Measurements from ENCODE around the gene RHO.

Gene RHO

GRCh38 chr3:129552287-129553050, 24.0 kb downstream of the RHO start:
- Histone ChIP-seq H3K4me1 (ENCODE audit: insufficient read depth, low read length) (no peaks in the 10 kb centered on the region), H3K9me3 (ENCODE audit: insufficient read depth, low read length, severe bottlenecking) (no peaks in the 10 kb centered on the region), H2AFZ (ENCODE audit: low read depth, low read length) (no peak overlapping the region), H3K27ac (ENCODE audit: low read length) (no peak overlapping the region), H3K9ac (ENCODE audit: low read depth, low read length) (no peak overlapping the region), H3K79me2 (ENCODE audit: insufficient read depth, low read length) (no peaks in the 10 kb centered on the region), H3K27me3 (ENCODE audit: insufficient read depth, low read length, poor library complexity) (no peaks in the 10 kb centered on the region), H3K4me2 (ENCODE audit: insufficient read depth, low read length) (no peak overlapping the region), H3K36me3 (ENCODE audit: insufficient read depth, low read length) (peaks cover 27% of the 10 kb centered on the region), H3K4me3 (ENCODE audit: low read depth in 1 of 2, low read length in 2 of 2) (no peak overlapping the region), H4K20me1 (ENCODE audit: insufficient read depth, low read length) (no peaks in the 10 kb centered on the region)
- no peak for DNase-seq
- peak; percentile 11; the same call in 2 of the 3 replicates for ATAC-seq (ENCODE audit: insufficient read depth, low read depth)
- TF ChIP-seq EZH2 (IDR thresholded peaks at IDR 0.05; ENCODE audit: borderline replicate concordance, low read depth, low read length, severe bottlenecking) (no peak), CTCF (IDR thresholded peaks at IDR 0.05; ENCODE audit: borderline replicate concordance, extremely low read depth, low read length, poor library complexity, severe bottlenecking) (no peak)

- H2AFZ ChIP-seq (ENCODE audit: low read depth, low read length): no peak overlapping the region
- H3K4me1 ChIP-seq (ENCODE audit: insufficient read depth, low read length): no peaks in the 10 kb centered on the region
- no peak for TF ChIP-seq EZH2 (IDR thresholded peaks at IDR 0.05; ENCODE audit: borderline replicate concordance, low read depth, low read length, severe bottlenecking)
- no peak for TF ChIP-seq CTCF (IDR thresholded peaks at IDR 0.05; ENCODE audit: borderline replicate concordance, extremely low read depth, low read length, poor library complexity, severe bottlenecking)
- DNase-seq (no peak), ATAC-seq (ENCODE audit: insufficient read depth, low read depth) (peak; percentile 13; the same call in 2 of the 3 replicates)
- H4K20me1 ChIP-seq (ENCODE audit: insufficient read depth, low read length): no peaks in the 10 kb centered on the region
- H3K27ac ChIP-seq (ENCODE audit: low read length): no peak overlapping the region
- H3K4me2 ChIP-seq (ENCODE audit: insufficient read depth, low read length): no peak overlapping the region
- H3K79me2 ChIP-seq (ENCODE audit: insufficient read depth, low read length): no peaks in the 10 kb centered on the region
- H3K4me3 ChIP-seq (ENCODE audit: low read depth in 1 of 2, low read length in 2 of 2): no peak overlapping the region
- H3K9ac ChIP-seq (ENCODE audit: low read depth, low read length): no peak overlapping the region
- peaks cover 34% of the 10 kb centered on the region for H3K36me3 ChIP-seq (ENCODE audit: insufficient read depth, low read length)
- no peaks in the 10 kb centered on the region for H3K27me3 ChIP-seq (ENCODE audit: insufficient read depth, low read length, poor library complexity)
- H3K9me3 ChIP-seq (ENCODE audit: insufficient read depth, low read length, severe bottlenecking): no peaks in the 10 kb centered on the region
These were observed 24.7 kb downstream of the RHO start for GRCh38 chr3:129553171-129553570.

- Histone ChIP-seq H3K4me2 (ENCODE audit: insufficient read depth, low read length) (no peak overlapping the region), H3K79me2 (ENCODE audit: insufficient read depth, low read length) (no peaks in the 10 kb centered on the region), H3K4me1 (ENCODE audit: insufficient read depth, low read length) (no peaks in the 10 kb centered on the region), H3K27ac (ENCODE audit: low read length) (no peak overlapping the region), H3K27me3 (ENCODE audit: insufficient read depth, low read length, poor library complexity) (no peaks in the 10 kb centered on the region), H3K9me3 (ENCODE audit: insufficient read depth, low read length, severe bottlenecking) (no peaks in the 10 kb centered on the region), H3K4me3 (ENCODE audit: low read depth in 1 of 2, low read length in 2 of 2) (no peak overlapping the region), H4K20me1 (ENCODE audit: insufficient read depth, low read length) (no peaks in the 10 kb centered on the region), H2AFZ (ENCODE audit: low read depth, low read length) (no peak overlapping the region), H3K9ac (ENCODE audit: low read depth, low read length) (no peak overlapping the region), H3K36me3 (ENCODE audit: insufficient read depth, low read length) (peaks cover 40% of the 10 kb centered on the region)
- TF ChIP-seq CTCF (IDR thresholded peaks at IDR 0.05; ENCODE audit: borderline replicate concordance, extremely low read depth, low read length, poor library complexity, severe bottlenecking): no peak
- TF ChIP-seq EZH2 (IDR thresholded peaks at IDR 0.05; ENCODE audit: borderline replicate concordance, low read depth, low read length, severe bottlenecking): no peak
- ATAC-seq (ENCODE audit: insufficient read depth, low read depth): no peak
- DNase-seq: no peak
These were observed 25.3 kb downstream of the RHO start for GRCh38 chr3:129553719-129554118.
